ENCODE measurements around the gene SAA1.
"Not testable (repeated sequence)": the region's sequence is repeated elsewhere in the genome, so short reads cannot be mapped to it uniquely, and the experiment has no call there.

SAA1 gene

GRCh38 chr11:18253778-18254338 lies 12.2 kb upstream of the SAA1 start:
- no peak for DNase-seq
- in situ Hi-C loops (cut with MboI; ENCODE audit: low pct_unique_long_range_greater_than_20kb, low sequenced_read_pairs), result no loop called here

GRCh38 chr11:18254781-18255361 lies 11.2 kb upstream of the SAA1 start:
- in situ Hi-C loops (cut with MboI; ENCODE audit: low pct_unique_long_range_greater_than_20kb, low sequenced_read_pairs), result no loop called here

GRCh38 chr11:18259259-18259658 lies 6.8 kb upstream of the SAA1 start:
- in situ Hi-C loops (cut with MboI; ENCODE audit: low pct_unique_long_range_greater_than_20kb, low sequenced_read_pairs), result no loop called here

More at GRCh38 chr11:18254781-18255361, 11.2 kb upstream of the SAA1 start:
- no peak for DNase-seq

GRCh38 chr11:18261721-18262120 lies 4.3 kb upstream of the SAA1 start:
- in situ Hi-C loops (cut with MboI; ENCODE audit: low pct_unique_long_range_greater_than_20kb, low sequenced_read_pairs), result no loop called here

More at GRCh38 chr11:18259259-18259658, 6.8 kb upstream of the SAA1 start:
- no peak for DNase-seq

GRCh38 chr11:18262681-18263350 lies 3.2 kb upstream of the SAA1 start:
- in situ Hi-C loops (cut with MboI; ENCODE audit: low pct_unique_long_range_greater_than_20kb, low sequenced_read_pairs); DNase-seq: not testable (repeated sequence)

More at GRCh38 chr11:18261721-18262120, 4.3 kb upstream of the SAA1 start:
- DNase-seq, result no peak

GRCh38 chr11:18264035-18264434 lies 2.0 kb upstream of the SAA1 start:
- DNase-seq, result no peak
- in situ Hi-C loops (cut with MboI; ENCODE audit: low pct_unique_long_range_greater_than_20kb, low sequenced_read_pairs), result no loop called here

- no peak for DNase-seq
- in situ Hi-C loops (cut with MboI; ENCODE audit: low pct_unique_long_range_greater_than_20kb, low sequenced_read_pairs), result no loop called here
Observed at GRCh38 chr11:18264677-18265555, 1.1 kb upstream of the SAA1 start.

- DNase-seq; in situ Hi-C loops (cut with MboI; ENCODE audit: low pct_unique_long_range_greater_than_20kb, low sequenced_read_pairs): not testable (repeated sequence)
Observed at GRCh38 chr11:18267335-18268133, 1.5 kb downstream of the SAA1 start.

- in situ Hi-C loops (cut with MboI; ENCODE audit: low pct_unique_long_range_greater_than_20kb, low sequenced_read_pairs); DNase-seq: not testable (repeated sequence)
Observed at GRCh38 chr11:18269252-18269651, 3.2 kb downstream of the SAA1 start.

- in situ Hi-C loops (cut with MboI; ENCODE audit: low pct_unique_long_range_greater_than_20kb, low sequenced_read_pairs), result no loop called here
- no peak for DNase-seq
Observed at GRCh38 chr11:18270102-18270501, 4.0 kb downstream of the SAA1 start.

GRCh38 chr11:18271206-18271605 lies 5.1 kb downstream of the SAA1 start:
- in situ Hi-C loops (cut with MboI; ENCODE audit: low pct_unique_long_range_greater_than_20kb, low sequenced_read_pairs), result no loop called here
- no peak for DNase-seq

- DNase-seq, result no peak
- in situ Hi-C loops (cut with MboI; ENCODE audit: low pct_unique_long_range_greater_than_20kb, low sequenced_read_pairs), result no loop called here
Observed at GRCh38 chr11:18277565-18278271, 11.7 kb downstream of the SAA1 start.

- in situ Hi-C loops (cut with MboI; ENCODE audit: low pct_unique_long_range_greater_than_20kb, low sequenced_read_pairs), result no loop called here
- no peak for DNase-seq
Observed at GRCh38 chr11:18280438-18281045, 14.5 kb downstream of the SAA1 start.

GRCh38 chr11:18282626-18283025 lies 16.6 kb downstream of the SAA1 start:
- in situ Hi-C loops (cut with MboI; ENCODE audit: low pct_unique_long_range_greater_than_20kb, low sequenced_read_pairs), result no loop called here
- no peak for DNase-seq

- in situ Hi-C loops (cut with MboI; ENCODE audit: low pct_unique_long_range_greater_than_20kb, low sequenced_read_pairs), result no loop called here
- no peak for DNase-seq
Observed at GRCh38 chr11:18285841-18286240, 19.8 kb downstream of the SAA1 start.

GRCh38 chr11:18288911-18289310 lies 22.8 kb downstream of the SAA1 start:
- DNase-seq, result no peak
- in situ Hi-C loops (cut with MboI; ENCODE audit: low pct_unique_long_range_greater_than_20kb, low sequenced_read_pairs), result no loop called here

GRCh38 chr11:18294862-18295261 lies 28.8 kb downstream of the SAA1 start:
- DNase-seq, result no peak
- in situ Hi-C loops (cut with MboI; ENCODE audit: low pct_unique_long_range_greater_than_20kb, low sequenced_read_pairs), result no loop called here

- in situ Hi-C loops (cut with MboI; ENCODE audit: low pct_unique_long_range_greater_than_20kb, low sequenced_read_pairs), result no loop called here
- no peak for DNase-seq
Observed at GRCh38 chr11:18295316-18295715, 29.3 kb downstream of the SAA1 start.

All from KBM-7 (cell line).